Mesothelial cell of epicardium (in vitro differentiated cells): Measurements from ENCODE around the gene BZW2. TPM values are rescaled to one million over a fixed set of nuclear protein-coding genes. Genes with fewer than 3 reads are reported as not detected.

Experiments
- DNase-seq, 2 experiments: peaks; one replicate each; pipeline ENCODE4 v3.0.0; 2021; ENCODE audit warnings: low spot score in 2 of 2; ENCODE audit not compliant: unreplicated experiment in 2 of 2
- H3K27ac Mint-ChIP-seq: 2 replicates; pipeline ENCODE4 v1.8.0; 2021; ENCODE audit warnings: mixed read lengths
- H3K27me3 Mint-ChIP-seq: 2 replicates; pipeline ENCODE4 v1.8.0; 2021; ENCODE audit warnings: low read depth, mixed read lengths
- H3K36me3 Mint-ChIP-seq: 2 replicates; pipeline ENCODE4 v1.8.0; 2021; ENCODE audit warnings: mixed read lengths
- H3K4me1 Mint-ChIP-seq: 2 replicates; pipeline ENCODE4 v1.8.0; 2021; ENCODE audit warnings: mixed read lengths
- H3K4me3 Mint-ChIP-seq: 2 replicates; pipeline ENCODE4 v1.8.0; 2021; ENCODE audit warnings: mild to moderate bottlenecking, moderate library complexity, mixed read lengths
- H3K9me3 Mint-ChIP-seq: 2 replicates; pipeline ENCODE4 v1.8.0; 2021; ENCODE audit warnings: mixed read lengths
- total RNA-seq: library from RNA; stranded (reverse); gene quantifications from 3 replicates; pipeline ENCODE4 v1.2.1, GENCODE V29; 2021
- TF ChIP-seq, protein P1 (sequence below): fragments of 200-600 bp; sonication (generic); IDR thresholded peaks from one replicate; pipeline ENCODE4 v1.5.0; 2021; ENCODE audit warnings: antibody characterized with exemption; ENCODE audit not compliant: unreplicated experiment

The BZW2 gene
- total RNA-seq, 1 donor from 2014 or later, result 73.9 TPM

DNA sequence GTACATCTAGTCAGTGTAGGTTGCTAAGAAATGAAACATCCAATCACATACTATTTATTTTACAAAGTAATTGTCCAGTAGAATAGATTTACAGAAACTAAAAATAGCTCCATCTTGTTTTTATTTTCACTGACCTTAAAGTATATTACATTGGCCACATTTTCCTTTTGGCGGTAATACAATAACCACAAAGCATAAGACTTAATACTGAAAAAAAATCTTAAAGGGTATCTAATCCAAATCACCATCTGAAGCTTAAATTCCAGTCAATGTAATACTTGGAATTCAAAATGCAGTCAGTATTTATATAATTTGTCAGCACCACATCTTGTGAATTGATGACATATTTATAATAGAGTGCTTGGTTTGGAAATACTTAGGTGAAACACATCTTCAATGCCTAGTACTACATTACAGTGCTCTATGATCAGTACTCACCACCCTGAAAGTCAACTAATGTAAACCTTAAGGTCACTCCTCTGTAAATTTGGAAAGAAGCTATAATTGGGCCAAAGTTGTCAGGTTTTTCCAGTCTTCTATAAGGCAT, 9.4 kb upstream of the BZW2 start:
- TF ChIP-seq, protein P1, sequence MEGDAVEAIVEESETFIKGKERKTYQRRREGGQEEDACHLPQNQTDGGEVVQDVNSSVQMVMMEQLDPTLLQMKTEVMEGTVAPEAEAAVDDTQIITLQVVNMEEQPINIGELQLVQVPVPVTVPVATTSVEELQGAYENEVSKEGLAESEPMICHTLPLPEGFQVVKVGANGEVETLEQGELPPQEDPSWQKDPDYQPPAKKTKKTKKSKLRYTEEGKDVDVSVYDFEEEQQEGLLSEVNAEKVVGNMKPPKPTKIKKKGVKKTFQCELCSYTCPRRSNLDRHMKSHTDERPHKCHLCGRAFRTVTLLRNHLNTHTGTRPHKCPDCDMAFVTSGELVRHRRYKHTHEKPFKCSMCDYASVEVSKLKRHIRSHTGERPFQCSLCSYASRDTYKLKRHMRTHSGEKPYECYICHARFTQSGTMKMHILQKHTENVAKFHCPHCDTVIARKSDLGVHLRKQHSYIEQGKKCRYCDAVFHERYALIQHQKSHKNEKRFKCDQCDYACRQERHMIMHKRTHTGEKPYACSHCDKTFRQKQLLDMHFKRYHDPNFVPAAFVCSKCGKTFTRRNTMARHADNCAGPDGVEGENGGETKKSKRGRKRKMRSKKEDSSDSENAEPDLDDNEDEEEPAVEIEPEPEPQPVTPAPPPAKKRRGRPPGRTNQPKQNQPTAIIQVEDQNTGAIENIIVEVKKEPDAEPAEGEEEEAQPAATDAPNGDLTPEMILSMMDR, result no peak
- Mint-ChIP-seq H3K9me3 (no peaks in the 10 kb centered on the region), H3K4me3 (no peak overlapping the region), H3K27me3 (no peaks in the 10 kb centered on the region), H3K27ac (peak overlapping the region; percentile 26), H3K4me1 (peaks cover 17% of the 10 kb centered on the region), H3K36me3 (peaks cover 24% of the 10 kb centered on the region)
- DNase-seq, result no peak

DNA sequence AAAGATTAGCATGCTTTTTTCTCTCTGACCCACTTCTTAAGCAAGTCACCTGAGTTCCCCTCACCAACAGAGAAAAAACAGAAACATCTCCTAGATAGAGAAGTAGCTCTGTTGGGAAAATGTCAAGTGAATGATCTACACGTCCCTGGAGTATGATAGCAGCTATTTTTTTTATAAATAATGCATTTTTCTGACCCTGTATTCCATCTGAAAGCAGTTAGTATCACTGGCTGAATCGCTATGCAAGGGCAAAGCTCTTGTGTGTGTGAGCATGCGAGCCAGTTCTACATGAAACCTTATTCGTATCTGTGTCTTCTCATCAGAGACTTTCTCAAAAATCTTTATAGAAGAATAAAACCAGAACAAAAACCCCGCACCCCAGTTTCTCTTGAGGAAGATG, 8.6 kb upstream of the BZW2 start:
- peak overlapping the region; percentile 33 for H3K27ac Mint-ChIP-seq
- H3K36me3 Mint-ChIP-seq, result peaks cover 19% of the 10 kb centered on the region
- no peaks in the 10 kb centered on the region for H3K9me3 Mint-ChIP-seq
- no peaks in the 10 kb centered on the region for H3K27me3 Mint-ChIP-seq
- peaks cover 17% of the 10 kb centered on the region for H3K4me1 Mint-ChIP-seq
- TF ChIP-seq, protein P1, result no peak
- no peak for DNase-seq
- no peak overlapping the region for H3K4me3 Mint-ChIP-seq

DNA sequence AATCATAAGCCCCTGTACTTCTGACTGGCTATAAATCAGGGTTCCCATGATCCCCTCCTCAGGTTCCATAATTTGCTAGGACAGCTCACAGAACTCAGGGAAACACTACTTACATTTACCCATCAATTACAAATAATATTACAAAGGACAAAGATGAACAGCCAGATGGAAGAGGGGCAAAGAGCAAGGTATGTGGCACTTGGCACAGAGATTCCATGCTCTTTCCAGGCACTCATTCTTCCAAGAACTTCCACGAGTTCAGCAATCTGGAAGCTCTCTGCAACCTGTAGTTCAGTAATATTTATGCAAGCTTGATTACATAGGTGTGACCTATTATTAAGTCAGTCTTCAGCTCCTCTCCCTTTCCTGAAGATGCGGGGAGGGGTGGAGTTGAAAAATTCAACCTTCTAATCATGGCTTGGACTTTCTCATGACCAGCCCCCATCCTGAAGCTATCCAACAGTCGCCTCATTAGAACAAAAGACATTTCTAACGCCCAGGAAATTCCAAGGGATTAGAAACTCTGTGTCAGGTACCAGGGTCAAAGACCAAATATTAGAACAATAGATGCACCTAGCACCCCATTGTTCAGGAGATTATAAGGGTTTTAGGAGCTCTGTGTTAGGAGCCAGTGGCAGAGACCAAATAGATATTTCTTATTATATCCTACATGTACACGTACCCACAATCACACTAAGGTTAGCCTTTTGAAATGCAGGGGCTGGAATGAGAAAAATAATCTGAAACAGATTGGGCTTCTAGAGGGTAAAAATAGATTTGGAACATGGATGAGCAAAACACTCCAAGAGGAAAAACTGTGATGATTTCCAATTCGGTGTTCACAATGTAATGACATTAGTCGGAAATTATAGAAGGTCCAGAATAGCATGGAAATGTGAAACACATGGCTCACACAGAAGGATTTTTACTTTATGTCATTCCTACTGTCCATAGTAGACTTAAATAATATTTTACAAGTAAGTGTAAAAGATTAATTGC, 7.4 kb upstream of the BZW2 start:
- TF ChIP-seq, protein P1, result no peak

DNA sequence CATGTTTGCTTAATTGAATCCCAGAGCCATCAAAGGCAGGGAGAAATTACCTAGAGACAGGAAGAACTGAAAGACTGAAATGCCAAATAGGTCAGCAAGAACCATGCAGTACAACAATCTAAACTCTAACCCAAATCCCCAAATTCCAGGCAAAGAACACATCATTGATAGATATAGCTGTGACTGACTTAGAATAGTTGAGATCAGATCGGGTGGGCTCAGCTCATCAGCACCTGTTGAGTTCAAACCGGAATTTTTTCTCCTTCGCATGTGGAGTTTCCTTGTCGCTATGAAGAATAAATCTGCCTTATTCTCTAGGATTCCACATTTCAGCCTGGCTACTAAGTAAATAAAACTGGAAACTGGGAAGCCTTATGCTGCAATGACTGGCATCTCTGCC, 1.8 kb upstream of the BZW2 start:
- H3K27ac Mint-ChIP-seq, result peak overlapping the region; percentile 93
- DNase-seq, result no peak
- H3K27me3 Mint-ChIP-seq, result no peaks in the 10 kb centered on the region
- TF ChIP-seq, protein P1, result no peak
- H3K4me3 Mint-ChIP-seq, result peak overlapping the region; percentile 100
- no peaks in the 10 kb centered on the region for H3K9me3 Mint-ChIP-seq
- peaks cover 41% of the 10 kb centered on the region for H3K4me1 Mint-ChIP-seq
- peaks cover 2% of the 10 kb centered on the region for H3K36me3 Mint-ChIP-seq

More for the DNA sequence above, 7.4 kb upstream of the BZW2 start:
- Mint-ChIP-seq H3K27ac (no peak overlapping the region), H3K9me3 (no peaks in the 10 kb centered on the region), H3K4me1 (peaks cover 20% of the 10 kb centered on the region), H3K4me3 (no peak overlapping the region), H3K36me3 (peaks cover 18% of the 10 kb centered on the region), H3K27me3 (no peaks in the 10 kb centered on the region)
- no peak for DNase-seq

DNA sequence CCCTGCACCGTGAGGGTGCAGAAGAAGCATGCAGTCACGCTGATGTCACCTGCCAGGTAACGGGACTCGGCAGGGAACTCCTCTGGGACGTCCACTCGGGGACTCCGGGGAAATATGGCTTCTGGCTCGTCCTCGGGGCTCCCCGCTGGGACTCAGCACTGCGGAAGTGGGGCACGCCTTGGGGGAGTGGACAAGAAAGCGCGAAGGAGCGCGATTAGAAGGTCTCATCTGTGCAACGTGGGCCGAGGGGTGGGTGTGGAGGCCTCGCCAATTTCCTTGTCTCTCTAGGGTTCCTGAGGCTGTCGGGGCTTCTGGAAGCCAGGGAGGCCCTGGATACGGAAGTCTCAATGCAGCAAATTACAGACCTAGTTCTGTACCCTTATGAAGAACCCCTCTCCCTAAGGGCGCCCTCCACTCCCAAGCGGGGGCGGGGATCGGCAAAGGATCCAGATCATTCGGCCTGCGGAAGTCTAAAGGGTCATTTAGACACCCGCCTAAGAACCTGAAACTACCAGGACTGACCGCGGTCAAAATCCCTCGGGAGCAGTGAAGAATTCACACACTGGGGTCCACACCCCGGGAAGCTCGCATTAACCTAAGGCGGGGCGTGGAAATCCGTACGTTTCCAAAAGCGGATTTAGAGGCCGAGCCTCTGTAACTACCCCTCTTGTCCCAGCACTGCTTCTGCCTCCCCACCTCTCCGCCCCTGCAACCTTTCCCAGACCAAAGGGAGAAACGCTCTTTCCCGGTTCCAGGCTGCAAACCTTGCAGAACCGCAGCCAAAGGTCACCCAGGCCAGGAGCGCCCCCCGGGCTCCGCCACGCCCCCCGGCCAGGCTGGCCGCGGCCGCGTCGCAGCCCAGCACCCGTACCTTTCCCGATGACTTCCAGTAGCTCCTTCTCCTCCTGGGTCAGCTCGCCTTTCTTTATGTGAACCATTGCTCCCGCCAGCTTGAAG, 1.1 kb upstream of the BZW2 start:
- TF ChIP-seq, protein P1, result no peak
- DNase-seq, result peak; percentile 24 to 50
- H3K27ac Mint-ChIP-seq, result peak overlapping the region; percentile 99

More for the DNA sequence above, 1.1 kb upstream of the BZW2 start:
- Mint-ChIP-seq H3K36me3 (peaks cover 2% of the 10 kb centered on the region), H3K4me3 (peak overlapping the region; percentile 100), H3K4me1 (peaks cover 46% of the 10 kb centered on the region), H3K9me3 (no peaks in the 10 kb centered on the region), H3K27me3 (no peaks in the 10 kb centered on the region)
